ENCODE data around the gene GRM4. TPM values are rescaled to one million over a fixed set of nuclear protein-coding genes. Genes with fewer than 3 reads are reported as not detected.

GRM4 gene
- total RNA-seq, 1 experiment from 2014 or later = not detected

DNA sequence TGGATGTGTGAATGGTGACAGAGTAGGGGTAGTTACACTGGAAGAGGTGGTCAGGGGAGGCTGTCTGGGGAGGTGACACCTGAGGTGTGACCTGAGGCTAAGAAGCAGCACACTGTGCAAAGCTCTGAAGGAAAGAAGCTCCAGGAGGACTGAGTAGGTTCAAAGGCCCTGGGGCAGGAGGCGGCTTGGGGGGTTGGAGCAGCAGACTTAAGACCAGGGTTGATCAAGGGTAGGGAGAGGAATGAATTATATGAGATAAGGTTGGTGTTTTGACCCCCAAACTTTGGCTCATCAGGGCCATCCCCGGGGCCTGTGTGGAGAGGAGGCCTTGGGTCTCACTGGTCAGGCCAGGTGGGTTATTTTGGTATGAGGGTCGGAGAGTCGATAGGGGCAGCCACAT lies 166.1 kb downstream of the GRM4 start:
- H3K27ac ChIP-seq = no peak overlapping the region
- peak in 1 of 2 experiments; percentile 29 for DNase-seq (ENCODE audit: low read depth in 1 of 2, low spot score in 2 of 2)
- H3K27me3 ChIP-seq (replicated peaks) = no peaks in the 10 kb centered on the region
- H3K36me3 ChIP-seq = no peaks in the 10 kb centered on the region
- H3K4me3 ChIP-seq = no peak overlapping the region
- no peaks in the 10 kb centered on the region for H3K9me3 ChIP-seq (replicated peaks)
- no peaks in the 10 kb centered on the region for H3K4me1 ChIP-seq (replicated peaks)

GRCh38 chr6:33978412-33979150 lies 167.3 kb downstream of the GRM4 start:
- no peaks in the 10 kb centered on the region for H3K4me1 ChIP-seq (replicated peaks)
- DNase-seq (ENCODE audit: low read depth in 1 of 2, low spot score in 2 of 2) = no peak
- no peaks in the 10 kb centered on the region for H3K9me3 ChIP-seq (replicated peaks)
- H3K27ac ChIP-seq = no peak overlapping the region
- no peak overlapping the region for H3K4me3 ChIP-seq
- H3K27me3 ChIP-seq (replicated peaks) = no peaks in the 10 kb centered on the region; the same call in 1 of the 2 replicates
- H3K36me3 ChIP-seq = no peaks in the 10 kb centered on the region

- Histone ChIP-seq H3K27me3 (replicated peaks) (no peaks in the 10 kb centered on the region; the same call in 1 of the 2 replicates), H3K27ac (no peak overlapping the region), H3K4me3 (no peak overlapping the region), H3K9me3 (replicated peaks) (no peaks in the 10 kb centered on the region), H3K36me3 (no peaks in the 10 kb centered on the region), H3K4me1 (replicated peaks) (no peaks in the 10 kb centered on the region)
- peak in 1 of 2 experiments; percentile 22 for DNase-seq (ENCODE audit: low read depth in 1 of 2, low spot score in 2 of 2)
These were observed 168.1 kb downstream of the GRM4 start for GRCh38 chr6:33977606-33978411.

- no peaks in the 10 kb centered on the region; the same call in 1 of the 2 replicates for H3K27me3 ChIP-seq (replicated peaks)
These were observed 169.2 kb downstream of the GRM4 start for GRCh38 chr6:33976437-33977360.

GRCh38 chr6:33975661-33976436 lies 170.0 kb downstream of the GRM4 start:
- peak in 1 of 2 experiments; percentile 22 for DNase-seq (ENCODE audit: low read depth in 1 of 2, low spot score in 2 of 2)
- no peaks in the 10 kb centered on the region for H3K9me3 ChIP-seq (replicated peaks)
- no peaks in the 10 kb centered on the region; the same call in 1 of the 2 replicates for H3K27me3 ChIP-seq (replicated peaks)
- H3K4me3 ChIP-seq = no peak overlapping the region
- H3K27ac ChIP-seq = no peak overlapping the region
- H3K36me3 ChIP-seq = no peaks in the 10 kb centered on the region
- H3K4me1 ChIP-seq (replicated peaks) = no peaks in the 10 kb centered on the region

More at GRCh38 chr6:33976437-33977360, 169.2 kb downstream of the GRM4 start:
- Histone ChIP-seq H3K4me1 (replicated peaks) (no peaks in the 10 kb centered on the region), H3K9me3 (replicated peaks) (no peaks in the 10 kb centered on the region), H3K27ac (no peak overlapping the region), H3K4me3 (no peak overlapping the region), H3K36me3 (no peaks in the 10 kb centered on the region)
- no peak for DNase-seq (ENCODE audit: low read depth in 1 of 2, low spot score in 2 of 2)

DNA sequence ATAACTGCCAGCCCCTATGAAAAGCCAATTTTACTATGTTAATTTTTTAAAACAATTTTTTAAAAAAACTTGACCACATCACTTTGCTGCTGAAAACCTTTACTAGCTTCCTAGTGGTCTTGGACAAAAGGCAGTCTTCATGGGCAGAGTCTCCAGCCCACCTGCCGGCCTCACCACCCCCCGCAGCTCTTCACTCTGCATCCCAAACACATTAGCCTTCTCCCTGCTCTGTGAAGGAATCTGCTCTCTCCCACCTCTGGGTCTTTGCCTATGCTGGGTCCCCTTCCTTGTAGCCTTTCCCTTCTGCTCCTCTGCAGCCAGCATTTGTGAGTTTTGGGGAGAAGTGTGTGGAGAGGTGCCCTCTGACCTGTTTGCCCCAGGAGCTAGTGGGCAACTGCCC lies 171.4 kb downstream of the GRM4 start:
- DNase-seq (ENCODE audit: low read depth in 1 of 2, low spot score in 2 of 2) = no peak
- no peaks in the 10 kb centered on the region for H3K9me3 ChIP-seq (replicated peaks)
- H3K27ac ChIP-seq = no peak overlapping the region
- H3K4me3 ChIP-seq = no peak overlapping the region
- H3K36me3 ChIP-seq = no peaks in the 10 kb centered on the region
- H3K4me1 ChIP-seq (replicated peaks) = no peaks in the 10 kb centered on the region
- H3K27me3 ChIP-seq (replicated peaks) = no peaks in the 10 kb centered on the region; the same call in none of the 2 replicates

DNA sequence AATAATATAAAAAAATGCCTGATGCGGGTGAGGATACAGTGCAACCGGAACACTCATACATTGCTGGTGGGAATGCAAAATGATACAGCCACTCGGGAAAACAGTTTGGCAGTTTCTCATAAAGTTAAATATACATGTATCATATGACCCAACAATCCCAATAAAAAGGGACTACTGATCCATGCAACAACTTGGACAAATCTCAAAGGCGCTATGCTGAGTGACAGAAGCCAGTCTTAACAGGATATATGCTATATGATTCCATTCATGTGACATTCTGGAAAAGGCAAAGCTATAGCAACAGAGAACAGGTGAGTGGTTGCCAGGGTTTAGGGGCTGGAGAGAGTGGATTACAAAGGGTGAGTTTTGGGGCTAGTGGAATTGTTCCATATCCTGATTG lies 171.9 kb downstream of the GRM4 start:
- Histone ChIP-seq H3K36me3 (no peaks in the 10 kb centered on the region), H3K27me3 (replicated peaks) (no peaks in the 10 kb centered on the region; the same call in none of the 2 replicates), H3K27ac (no peak overlapping the region), H3K4me1 (replicated peaks) (no peaks in the 10 kb centered on the region), H3K4me3 (no peak overlapping the region), H3K9me3 (replicated peaks) (no peaks in the 10 kb centered on the region)
- no peak for DNase-seq (ENCODE audit: low read depth in 1 of 2, low spot score in 2 of 2)

DNA sequence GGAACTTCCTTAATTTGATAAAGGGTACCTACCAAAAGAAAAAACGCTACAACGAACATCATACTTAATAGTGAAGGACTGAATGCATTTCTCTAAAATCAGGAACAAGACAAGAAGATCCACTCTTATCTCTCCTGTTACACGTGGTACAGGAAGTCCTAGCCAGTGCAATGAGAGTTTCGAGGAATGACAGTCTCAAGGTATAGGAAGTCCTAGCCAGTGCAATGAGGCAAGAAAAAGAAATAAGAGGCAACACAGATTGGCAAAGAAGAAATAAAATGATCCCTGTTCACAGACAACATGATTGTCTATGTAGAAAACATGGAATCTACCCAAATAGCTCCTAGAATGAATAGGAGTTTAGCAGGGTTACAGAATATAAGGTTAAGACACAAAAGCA lies 174.3 kb downstream of the GRM4 start:
- Histone ChIP-seq H3K4me3 (no peak overlapping the region), H3K36me3 (no peaks in the 10 kb centered on the region), H3K27me3 (replicated peaks) (no peaks in the 10 kb centered on the region; the same call in none of the 2 replicates), H3K9me3 (replicated peaks) (no peaks in the 10 kb centered on the region), H3K27ac (no peak overlapping the region), H3K4me1 (replicated peaks) (no peaks in the 10 kb centered on the region)
- DNase-seq (ENCODE audit: low read depth in 1 of 2, low spot score in 2 of 2) = no peak

Other genes with a start within 250 kb of the GRM4 start
- gene HMGA1, start 90.8 kb upstream of the GRM4 start, total RNA-seq (2014; rRNA removed; shearing (Covaris generic)) = 31.7 and 48.4 TPM in 2 replicates
- gene SMIM29, start 102.9 kb upstream of the GRM4 start, total RNA-seq (2014; rRNA removed; shearing (Covaris generic)) = 24.5 and 53.9 TPM in 2 replicates
- 17.1 and 20.2 TPM in 2 replicates for gene NUDT3, start 246.6 kb upstream of the GRM4 start, total RNA-seq (2014; rRNA removed; shearing (Covaris generic))

Data from SJSA1 (cell line).